D721Med (cell line): ENCODE measurements around the gene ITGA8.

ENCODE experiments used
- DNase-seq: peaks from one replicate; pipeline ENCODE4 v3.0.0; 2011; ENCODE audit warnings: low spot score; ENCODE audit not compliant: insufficient read length
- FAIRE-seq: peaks from 2 replicates; lab custom pipeline; 2011; peaks lifted over from hg19 to GRCh38; lab: Jason Lieb, UNC
- CTCF ChIP-seq: IDR thresholded peaks from 2 replicates; pipeline ENCODE4 v1.5.1; 2012; ENCODE audit warnings: mild to moderate bottlenecking, control low read depth; ENCODE audit not compliant: insufficient read depth; ENCODE audit errors: missing control alignments

ITGA8 gene

GRCh38 chr10:15758618-15759017 is 38.9 kb upstream of the ITGA8 start:
- FAIRE-seq (no peak), DNase-seq (no peak)
- TF ChIP-seq CTCF, result no peak

- no peak for FAIRE-seq
Measured at GRCh38 chr10:15754937-15755336, 35.2 kb upstream of the ITGA8 start.

GRCh38 chr10:15751046-15751445 is 31.3 kb upstream of the ITGA8 start:
- no peak for DNase-seq
- no peak for TF ChIP-seq CTCF

More at GRCh38 chr10:15754937-15755336, 35.2 kb upstream of the ITGA8 start:
- no peak for TF ChIP-seq CTCF
- no peak for DNase-seq

GRCh38 chr10:15748126-15748525 is 28.4 kb upstream of the ITGA8 start:
- DNase-seq, result no peak
- no peak for FAIRE-seq

More at GRCh38 chr10:15751046-15751445, 31.3 kb upstream of the ITGA8 start:
- FAIRE-seq, result no peak

GRCh38 chr10:15747632-15748031 is 27.9 kb upstream of the ITGA8 start:
- no peak for DNase-seq
- no peak for FAIRE-seq
- TF ChIP-seq CTCF, result no peak

More at GRCh38 chr10:15748126-15748525, 28.4 kb upstream of the ITGA8 start:
- no peak for TF ChIP-seq CTCF

GRCh38 chr10:15745751-15746150 is 26.0 kb upstream of the ITGA8 start:
- TF ChIP-seq CTCF, result no peak
- FAIRE-seq, result no peak
- DNase-seq, result no peak

GRCh38 chr10:15744217-15744865 is 24.6 kb upstream of the ITGA8 start:
- peak; percentile 56 for TF ChIP-seq CTCF
- FAIRE-seq (no peak), DNase-seq (no peak)
